ENCODE results near the gene FERMT1.

DNA sequence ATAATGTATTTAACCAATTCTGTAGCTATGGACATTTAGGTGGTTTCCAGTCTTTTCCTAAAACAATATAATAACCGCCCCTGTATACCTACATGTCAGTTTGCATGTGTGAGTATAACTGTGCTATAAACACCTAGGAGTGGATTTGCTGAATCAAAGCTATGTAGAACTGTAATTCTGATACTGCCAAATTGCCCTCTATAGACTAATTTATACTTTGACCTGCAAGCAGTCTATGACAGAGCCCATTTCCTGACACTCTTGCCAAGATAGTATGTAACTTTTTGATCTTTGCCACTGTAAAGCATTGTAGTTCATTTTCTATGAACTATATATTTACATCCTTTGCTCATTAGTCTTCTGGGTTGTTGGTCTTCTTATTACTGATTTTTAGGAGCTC is 19.5 kb downstream of the FERMT1 start:
- TF ChIP-seq, protein P1, sequence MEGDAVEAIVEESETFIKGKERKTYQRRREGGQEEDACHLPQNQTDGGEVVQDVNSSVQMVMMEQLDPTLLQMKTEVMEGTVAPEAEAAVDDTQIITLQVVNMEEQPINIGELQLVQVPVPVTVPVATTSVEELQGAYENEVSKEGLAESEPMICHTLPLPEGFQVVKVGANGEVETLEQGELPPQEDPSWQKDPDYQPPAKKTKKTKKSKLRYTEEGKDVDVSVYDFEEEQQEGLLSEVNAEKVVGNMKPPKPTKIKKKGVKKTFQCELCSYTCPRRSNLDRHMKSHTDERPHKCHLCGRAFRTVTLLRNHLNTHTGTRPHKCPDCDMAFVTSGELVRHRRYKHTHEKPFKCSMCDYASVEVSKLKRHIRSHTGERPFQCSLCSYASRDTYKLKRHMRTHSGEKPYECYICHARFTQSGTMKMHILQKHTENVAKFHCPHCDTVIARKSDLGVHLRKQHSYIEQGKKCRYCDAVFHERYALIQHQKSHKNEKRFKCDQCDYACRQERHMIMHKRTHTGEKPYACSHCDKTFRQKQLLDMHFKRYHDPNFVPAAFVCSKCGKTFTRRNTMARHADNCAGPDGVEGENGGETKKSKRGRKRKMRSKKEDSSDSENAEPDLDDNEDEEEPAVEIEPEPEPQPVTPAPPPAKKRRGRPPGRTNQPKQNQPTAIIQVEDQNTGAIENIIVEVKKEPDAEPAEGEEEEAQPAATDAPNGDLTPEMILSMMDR (IDR thresholded peaks at IDR 0.05), result no peak
- TF ChIP-seq EP300 (IDR thresholded peaks at IDR 0.05) (no peak), POLR2A (IDR thresholded peaks at IDR 0.05) (no peak)

Measured in ovary (tissue), 3 donors.